H1 (cell line): ENCODE results near the gene PDE6D. TPM values are rescaled to one million over a fixed set of nuclear protein-coding genes. Genes with fewer than 3 reads are reported as not detected.

Experiments
- CTCF ChIA-PET: fragments of 300-600 bp; sonication (Branson Sonifier 250); formaldehyde crosslinking; loops from one replicate; lab custom pipeline; 2021; ENCODE audit not compliant: partially characterized antibody; lab: Charles Lee
- POLR2A ChIA-PET: fragments of 300-600 bp; sonication (Branson Sonifier 250); formaldehyde crosslinking; loops from one replicate; lab custom pipeline; 2021; ENCODE audit warnings: inconsistent platforms; ENCODE audit not compliant: partially characterized antibody; lab: Charles Lee
- DNase-seq, 2 experiments: peaks; one replicate each; pipeline versions ENCODE4 v3.0.0 to v3.0.0-alpha.2; 2010 to 2022; ENCODE audit warnings: low spot score in 2 of 2, low read depth in 1 of 2, mixed read lengths in 1 of 2
- FAIRE-seq: peaks from 2 replicates; lab custom pipeline; 2011; peaks lifted over from hg19 to GRCh38; lab: Jason Lieb, UNC
- H2AFZ ChIP-seq: 2 replicates; pipeline ENCODE4 v1.8.1; 2012; ENCODE audit warnings: low read length, inconsistent platforms
- H2AK5ac ChIP-seq: 2 replicates; pipeline ENCODE4 v1.6.1; 2013; ENCODE audit warnings: low read depth, low read length
- H2BK120ac ChIP-seq: replicated peaks from 2 replicates; pipeline ENCODE3; 2013; ENCODE audit warnings: low read depth, low read length, inconsistent platforms
- H2BK12ac ChIP-seq: 2 replicates; pipeline ENCODE4 v1.6.1; 2013; ENCODE audit warnings: low read depth, low read length
- H2BK15ac ChIP-seq: 2 replicates; pipeline ENCODE4 v1.6.1; 2013; ENCODE audit warnings: low read length
- H2BK20ac ChIP-seq: 2 replicates; pipeline ENCODE4 v1.6.1; 2013; ENCODE audit warnings: low read length
- H2BK5ac ChIP-seq: 2 replicates; pipeline ENCODE4 v1.6.1; 2013; ENCODE audit warnings: low read depth, low read length
- H3K14ac ChIP-seq: 2 replicates; pipeline ENCODE4 v1.6.1; 2013; ENCODE audit warnings: inconsistent platforms; ENCODE audit not compliant: insufficient read length
- H3K18ac ChIP-seq: 2 replicates; pipeline ENCODE4 v1.6.1; 2013; ENCODE audit warnings: low read length; ENCODE audit errors: extremely low read depth
- H3K23ac ChIP-seq: 2 replicates; pipeline ENCODE4 v1.6.1; 2013; ENCODE audit warnings: inconsistent platforms; ENCODE audit not compliant: insufficient read length
- H3K23me2 ChIP-seq: 2 replicates; pipeline ENCODE4 v1.6.1; 2013; ENCODE audit warnings: low read depth, low read length
- H3K27ac ChIP-seq: 2 replicates; pipeline ENCODE4 v1.6.1; 2011; ENCODE audit warnings: low read depth, low read length, inconsistent platforms
- H3K27me3 ChIP-seq, 4 experiments: replicated peaks in 1 of 4; 1 replicate in 1 of 4; 2 replicates in 3 of 4; pipeline versions ENCODE4 v1.6.1 to v1.8.1; 2011 to 2013; ENCODE audit warnings: low read length in 3 of 4, mild to moderate bottlenecking in 3 of 4, inconsistent platforms in 2 of 4, mixed read lengths in 2 of 4, moderate library complexity in 1 of 4; ENCODE audit not compliant: control insufficient read depth in 3 of 4, insufficient read depth in 3 of 4; ENCODE audit errors: extremely low read depth in 1 of 4
- H3K36me3 ChIP-seq, 4 experiments: 2 replicates each; pipeline versions ENCODE4 v1.6.1 to v1.8.1; 2011 to 2013; ENCODE audit warnings: mild to moderate bottlenecking in 4 of 4, low read length in 3 of 4, moderate library complexity in 2 of 4, control low read depth in 1 of 4, inconsistent platforms in 1 of 4; ENCODE audit not compliant: insufficient read depth in 4 of 4, control insufficient read depth in 2 of 4
- H3K4ac ChIP-seq: replicated peaks from 2 replicates; pipeline ENCODE3; 2013; ENCODE audit warnings: low read length, low read depth, mixed read lengths, inconsistent platforms; ENCODE audit not compliant: insufficient read length
- H3K4me1 ChIP-seq, 4 experiments: replicated peaks in 1 of 4; 1 replicate in 1 of 4; 2 replicates in 3 of 4; pipeline versions ENCODE4 v1.6.1 to v1.8.1; 2011 to 2013; ENCODE audit warnings: low read length in 3 of 4, inconsistent platforms in 2 of 4, mixed read lengths in 1 of 4; ENCODE audit not compliant: insufficient read depth in 4 of 4, control insufficient read depth in 3 of 4
- H3K4me2 ChIP-seq, 2 experiments: 2 replicates each; pipeline versions ENCODE4 v1.6.1 to v1.8.1; 2011 to 2013; ENCODE audit warnings: low read depth in 2 of 2, low read length in 2 of 2, control low read depth in 1 of 2, inconsistent platforms in 1 of 2, mild to moderate bottlenecking in 1 of 2; ENCODE audit not compliant: insufficient read depth in 1 of 2
- H3K4me3 ChIP-seq, 4 experiments: fragments of 200-600, 300-600 bp in 1 of 4; sonication (generic), shearing (Covaris generic), sonication (Bioruptor Twin) in 1 of 4; 2 replicates each; pipeline versions ENCODE4 v1.5.1 to v1.8.1; 2011 to 2016; ENCODE audit warnings: low read length in 4 of 4, low read depth in 3 of 4, control low read depth in 2 of 4, inconsistent platforms in 2 of 4, mild to moderate bottlenecking in 2 of 4, mixed read lengths in 1 of 4, moderate library complexity in 1 of 4; ENCODE audit not compliant: insufficient read depth in 2 of 4; ENCODE audit errors: extremely low read depth in 1 of 4
- H3K56ac ChIP-seq: replicated peaks from 2 replicates; pipeline ENCODE3; 2013; ENCODE audit warnings: low read depth, mild to moderate bottlenecking, mixed read lengths, low read length, inconsistent platforms; ENCODE audit not compliant: insufficient read length
- H3K79me1 ChIP-seq: 2 replicates; pipeline ENCODE4 v1.6.1; 2013; ENCODE audit warnings: low read depth, low read length, control low read depth
- H3K79me2 ChIP-seq, 2 experiments: 2 replicates each; pipeline versions ENCODE4 v1.6.1 to v1.8.1; 2012 to 2013; ENCODE audit warnings: low read length in 2 of 2, mild to moderate bottlenecking in 2 of 2, inconsistent platforms in 1 of 2; ENCODE audit not compliant: insufficient read depth in 2 of 2, control insufficient read depth in 1 of 2
- H3K9ac ChIP-seq, 4 experiments: replicated peaks in 1 of 4; 1 replicate in 1 of 4; 2 replicates in 3 of 4; pipeline versions ENCODE4 v1.6.1 to v1.8.1; 2011 to 2013; ENCODE audit warnings: low read depth in 3 of 4, low read length in 3 of 4, control low read depth in 2 of 4, mild to moderate bottlenecking in 2 of 4, moderate library complexity in 2 of 4, inconsistent platforms in 1 of 4; ENCODE audit errors: extremely low read depth in 1 of 4
- H3K9me3 ChIP-seq, 2 experiments: 2 replicates each; pipeline versions ENCODE4 v1.6.1 to v1.8.1; 2012 to 2013; ENCODE audit warnings: mild to moderate bottlenecking in 2 of 2, moderate library complexity in 2 of 2, control low read depth in 1 of 2, inconsistent platforms in 1 of 2, low read depth in 1 of 2, low read length in 1 of 2, mixed read lengths in 1 of 2; ENCODE audit not compliant: insufficient read depth in 2 of 2
- H4K20me1 ChIP-seq, 2 experiments: replicated peaks in 1 of 2; 2 replicates each; pipeline versions ENCODE3 to v1.8.1; 2011 to 2013; ENCODE audit warnings: inconsistent platforms in 2 of 2, low read length in 2 of 2, mild to moderate bottlenecking in 1 of 2; ENCODE audit not compliant: insufficient read depth in 2 of 2, control insufficient read depth in 1 of 2
- H4K5ac ChIP-seq: 2 replicates; pipeline ENCODE4 v1.6.1; 2013; ENCODE audit warnings: low read length, low read depth, mixed read lengths, inconsistent platforms; ENCODE audit not compliant: insufficient read length
- H4K8ac ChIP-seq: 2 replicates; pipeline ENCODE4 v1.8.0; 2013; ENCODE audit warnings: mild to moderate bottlenecking, moderate library complexity, low read length, inconsistent platforms; ENCODE audit not compliant: insufficient read depth; ENCODE audit errors: extremely low read depth
- H4K91ac ChIP-seq: replicated peaks from 2 replicates; pipeline ENCODE3; 2013; ENCODE audit warnings: low read length, mixed read lengths, inconsistent platforms; ENCODE audit not compliant: insufficient read length
- ATF2 ChIP-seq: IDR thresholded peaks from 2 replicates; pipeline ENCODE4 v1.6.1; 2012; ENCODE audit warnings: low read length, inconsistent platforms
- BACH1 ChIP-seq: IDR thresholded peaks from 2 replicates; pipeline ENCODE4 v1.6.1; 2012; ENCODE audit warnings: low read length, improper control_type of control experiment
- FOSL1 ChIP-seq: IDR thresholded peaks from 2 replicates; pipeline ENCODE4 v1.6.1; 2011; ENCODE audit warnings: mild to moderate bottlenecking, low read depth, low read length, moderate library complexity; ENCODE audit not compliant: insufficient read depth
- HDAC6 ChIP-seq: IDR thresholded peaks from one replicate; pipeline ENCODE4 v1.7.1; 2012; ENCODE audit warnings: low read depth, mild to moderate bottlenecking, inconsistent platforms, low read length, moderate library complexity
- POU5F1 ChIP-seq: IDR thresholded peaks from 2 replicates; pipeline ENCODE4 v1.6.1; 2011; ENCODE audit warnings: low read depth, mild to moderate bottlenecking, low read length, moderate library complexity
- SP4 ChIP-seq: IDR thresholded peaks from 2 replicates; pipeline ENCODE4 v1.6.1; 2012; ENCODE audit warnings: low read length, inconsistent platforms
- YY1 ChIP-seq: IDR thresholded peaks from 2 replicates; pipeline ENCODE4 v1.6.1; 2011; ENCODE audit warnings: low read depth, mild to moderate bottlenecking, low read length
- WGBS, 2 experiments: shearing (Covaris generic) in 1 of 2; methylation state at CpG; one replicate each; pipeline versions ENCODE4 v1.1.6 to v1.1.7; 2013 to 2015; ENCODE audit warnings: low lambda C conversion rate in 2 of 2, mixed read lengths in 2 of 2, inconsistent platforms in 1 of 2, low coverage in 1 of 2, missing lambda C conversion rate in 1 of 2; ENCODE audit not compliant: insufficient replicate concordance in 2 of 2, insufficient coverage in 1 of 2, insufficient read length in 1 of 2; ENCODE audit errors: extremely low coverage in 1 of 2, missing lambda C conversion rate in 1 of 2; 5-methylcytosine and 5-hydroxymethylcytosine counted together
- polyA plus RNA-seq, 7 experiments: library from polyadenylated mRNA; depleted of rRNA in 3 of 7; stranded (reverse) in 5 of 7; unstranded in 2 of 7; fragments of >200 nt in 5 of 7; fragments of 200-250 nt in 2 of 7; gene quantifications; 1 replicate in 5 of 7; 2 replicates in 1 of 7; 4 replicates in 1 of 7; pipeline versions ENCODE4 v1.2.1 to v1.2.3, GENCODE V29; 2011 to 2013; ENCODE audit warnings: missing spikeins in 2 of 7, mixed read lengths in 2 of 7
- total RNA-seq: library from RNA; stranded (reverse); fragmentation: NEBNext Ultra II Directional; extraction: Animal tissue kit (Norgen Biotek cat#: 25700); gene quantifications from 2 replicates; pipeline ENCODE4 v1.2.1, GENCODE V29; 2021

The PDE6D gene
- total and polyA plus RNA-seq, 2 of the 8 experiments (the other 6 are each of a cell fraction or from before 2014, with no cell fraction given): 33.7 to 63.9 TPM

DNA sequence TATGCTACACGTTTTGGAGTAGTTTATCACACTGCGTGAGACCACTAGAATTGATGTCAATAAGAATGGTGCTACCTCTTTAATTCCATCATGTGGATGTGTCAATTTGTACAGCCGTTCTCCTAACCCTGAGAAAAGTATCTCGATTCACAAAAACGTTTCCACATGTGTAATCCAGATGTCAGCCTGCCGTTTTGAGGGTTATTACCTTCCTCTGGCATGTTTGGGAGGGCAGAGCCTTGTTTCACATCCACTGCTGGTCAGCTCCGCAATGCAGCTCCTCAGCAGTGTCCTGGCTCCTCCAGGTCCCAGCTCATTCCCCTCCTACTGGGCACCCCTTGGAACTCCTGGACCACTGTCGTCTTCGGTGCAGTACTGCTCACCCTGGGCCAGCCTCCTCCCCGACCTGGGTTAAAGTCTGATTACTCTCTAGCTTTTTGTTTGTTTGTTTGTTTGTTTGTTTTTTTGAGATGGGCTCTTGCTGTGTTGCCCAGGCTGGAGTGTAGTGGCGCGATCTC is 39.8 kb upstream of the PDE6D start:
- FAIRE-seq: no peak
- Histone ChIP-seq H4K8ac (no peak overlapping the region), H4K5ac (no peak overlapping the region), H2BK120ac (no peak overlapping the region), H4K20me1 (no peaks in the 10 kb centered on the region), H3K4ac (no peak overlapping the region), H3K79me1 (no peaks in the 10 kb centered on the region), H2BK15ac (no peak overlapping the region), H4K91ac (no peak overlapping the region), H2BK5ac (no peak overlapping the region), H3K18ac (no peak overlapping the region), H3K23me2 (no peaks in the 10 kb centered on the region), H3K27me3 (no peaks in the 10 kb centered on the region), H3K23ac (no peak overlapping the region), H3K56ac (no peak overlapping the region), H3K9me3 (peaks cover 5% of the 10 kb centered on the region in 2 experiments; a peak in 2 of 4 replicates), H3K9ac (no peak overlapping the region), H3K4me2 (no peak overlapping the region), H2BK20ac (no peak overlapping the region), H3K14ac (no peak overlapping the region), H3K4me3 (no peak overlapping the region), H3K79me2 (no peaks in the 10 kb centered on the region), H2BK12ac (no peak overlapping the region), H2AK5ac (no peak overlapping the region), H3K27ac (no peak overlapping the region), H2AFZ (no peak overlapping the region), H3K4me1 (no peaks in the 10 kb centered on the region), H3K36me3 (no peaks in the 10 kb centered on the region)
- DNase-seq: no peak
- ChIA-PET CTCF (interaction anchor here (1.6 kb wide), 1 partner anchor 25 kb away, joined by 7 read pairs; no protein-coding TSS in a partner anchor), POLR2A (no interaction called here)
- WGBS, 2 experiments: 87% methylated on average over 12 of the region's 12 CpGs; no CpG with 5 or more reads in 1 of the 2 experiments
- TF ChIP-seq FOSL1 (no peak), HDAC6 (no peak), BACH1 (no peak), YY1 (no peak), ATF2 (no peak), POU5F1 (no peak), SP4 (no peak)
